ENCODE data around the gene SNX11.

Gene SNX11

DNA sequence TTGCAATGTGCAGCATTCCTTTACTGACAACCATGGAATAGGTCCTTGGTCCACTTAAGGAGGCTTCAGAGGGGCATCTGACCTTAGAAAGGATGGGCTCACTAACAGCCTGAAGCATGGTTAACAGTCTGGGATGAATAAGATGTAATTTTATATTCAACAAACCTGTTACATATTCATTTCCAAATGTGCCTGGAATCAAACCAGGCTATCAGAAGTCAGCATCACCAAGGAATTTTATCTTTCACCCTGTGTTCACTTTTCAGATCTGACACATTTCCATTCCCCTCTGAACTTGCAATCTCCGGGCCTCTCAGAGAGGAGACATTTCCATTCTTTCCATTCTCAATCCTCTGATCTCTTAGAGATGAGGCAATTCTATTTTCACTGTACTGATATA lies 62.4 kb downstream of the SNX11 start:
- no peak for DNase-seq

Measured in NCI-H1048 (cell line).